Lower leg skin (tissue), 4 donors: ENCODE data around the gene ADGRL3. TPM values are rescaled to one million over a fixed set of nuclear protein-coding genes. Genes with fewer than 3 reads are reported as not detected.

ENCODE experiments used
- DNase-seq, 2 donors: peaks; one replicate each; pipeline ENCODE4 v3.0.0-alpha.2; 2019; ENCODE audit warnings: low spot score in 2 of 2
- H3K4me3 ChIP-seq: fragments of 200-600 bp; sonication (generic); 2 replicates; pipeline ENCODE4 v1.5.1; 2017; ENCODE audit warnings: mild to moderate bottlenecking, low read depth; ENCODE audit not compliant: poor library complexity, severe bottlenecking
- POLR2A ChIP-seq, 2 donors: fragments of 450-650 bp; IDR thresholded peaks; one replicate each; pipeline ENCODE4 v1.6.1; 2016 to 2017; ENCODE audit warnings: antibody characterized with exemption in 2 of 2, mild to moderate bottlenecking in 1 of 2, moderate library complexity in 1 of 2
- WGBS, 2 donors: methylation state at CpG; one replicate each; pipeline ENCODE4 v1.1.5; 2018; 5-methylcytosine and 5-hydroxymethylcytosine counted together
- intact Hi-C: fragments of 100-400 bp; cut with DNase I; formaldehyde crosslinking; loops from one replicate; pipeline ENCODE4 v1.15.0; 2023; ENCODE audit warnings: low total_unique reads
- total RNA-seq, 4 donors: library from RNA; depleted of rRNA; stranded (reverse); fragments of >200 nt; gene quantifications; one replicate each; pipeline ENCODE4 v1.1.0, GENCODE V29; 2016
- TF ChIP-seq, protein P1 (sequence below), 3 donors: fragments of 450-650 bp; IDR thresholded peaks; one replicate each; pipeline ENCODE4 v1.5.1; 2016; ENCODE audit warnings: antibody characterized with exemption in 3 of 3, mild to moderate bottlenecking in 3 of 3, moderate library complexity in 2 of 3

ADGRL3 gene
- total RNA-seq, 4 donors from 2014 or later = 1.8 to 21.2 (median 8.2) TPM

- TF ChIP-seq POLR2A (IDR thresholded peaks at IDR 0.05) = no peak
- TF ChIP-seq, protein P1, sequence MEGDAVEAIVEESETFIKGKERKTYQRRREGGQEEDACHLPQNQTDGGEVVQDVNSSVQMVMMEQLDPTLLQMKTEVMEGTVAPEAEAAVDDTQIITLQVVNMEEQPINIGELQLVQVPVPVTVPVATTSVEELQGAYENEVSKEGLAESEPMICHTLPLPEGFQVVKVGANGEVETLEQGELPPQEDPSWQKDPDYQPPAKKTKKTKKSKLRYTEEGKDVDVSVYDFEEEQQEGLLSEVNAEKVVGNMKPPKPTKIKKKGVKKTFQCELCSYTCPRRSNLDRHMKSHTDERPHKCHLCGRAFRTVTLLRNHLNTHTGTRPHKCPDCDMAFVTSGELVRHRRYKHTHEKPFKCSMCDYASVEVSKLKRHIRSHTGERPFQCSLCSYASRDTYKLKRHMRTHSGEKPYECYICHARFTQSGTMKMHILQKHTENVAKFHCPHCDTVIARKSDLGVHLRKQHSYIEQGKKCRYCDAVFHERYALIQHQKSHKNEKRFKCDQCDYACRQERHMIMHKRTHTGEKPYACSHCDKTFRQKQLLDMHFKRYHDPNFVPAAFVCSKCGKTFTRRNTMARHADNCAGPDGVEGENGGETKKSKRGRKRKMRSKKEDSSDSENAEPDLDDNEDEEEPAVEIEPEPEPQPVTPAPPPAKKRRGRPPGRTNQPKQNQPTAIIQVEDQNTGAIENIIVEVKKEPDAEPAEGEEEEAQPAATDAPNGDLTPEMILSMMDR (IDR thresholded peaks at IDR 0.05) = no peak
- intact Hi-C loops = no loop called here
- no peak overlapping the region for H3K4me3 ChIP-seq
- no peak for DNase-seq
- WGBS, 2 donors = 86 to 88% methylated on average over 4 of the region's 4 CpGs
These were observed 893.6 kb downstream of the ADGRL3 start for GRCh38 chr4:62093735-62094134.

- intact Hi-C loops = no loop called here
- no peak overlapping the region for H3K4me3 ChIP-seq
- 48 to 60% methylated on average over 2 of the region's 2 CpGs for WGBS, 2 donors
- no peak for DNase-seq
- TF ChIP-seq, protein P1 (IDR thresholded peaks at IDR 0.05) = no peak
- TF ChIP-seq POLR2A (IDR thresholded peaks at IDR 0.05) = no peak
These were observed 896.8 kb downstream of the ADGRL3 start for GRCh38 chr4:62096881-62097280.

- intact Hi-C loops = no loop called here
- TF ChIP-seq POLR2A (IDR thresholded peaks at IDR 0.05) = no peak
- WGBS, 2 donors = 70 to 77% methylated on average over 1 of the region's 1 CpG
These were observed 915.1 kb downstream of the ADGRL3 start for GRCh38 chr4:62115216-62115615.

DNA sequence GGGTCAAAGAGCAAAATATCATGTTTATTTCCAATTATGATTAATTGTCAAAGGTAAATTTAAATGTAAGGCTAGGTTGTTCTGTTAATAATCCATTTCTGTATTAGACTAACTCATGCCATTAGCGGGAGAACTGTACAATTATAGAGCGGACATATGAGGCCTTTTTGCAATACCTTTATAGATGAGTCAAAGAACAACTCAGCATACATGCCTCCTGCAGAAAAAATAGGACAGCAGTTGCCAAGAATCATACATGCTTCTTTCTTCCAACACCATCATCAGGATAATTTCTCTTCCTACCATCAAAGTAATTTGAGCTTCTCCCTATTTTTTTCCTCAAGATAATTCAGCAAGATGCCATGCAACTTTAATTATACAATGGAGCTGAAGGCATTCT is 917.8 kb downstream of the ADGRL3 start:
- TF ChIP-seq, protein P1 (IDR thresholded peaks at IDR 0.05) = no peak
- no peak for TF ChIP-seq POLR2A (IDR thresholded peaks at IDR 0.05)
- H3K4me3 ChIP-seq = no peak overlapping the region
- no peak for DNase-seq
- intact Hi-C loops = no loop called here
- WGBS, 2 donors = 79 to 82% methylated on average over 2 of the region's 2 CpGs

More at GRCh38 chr4:62115216-62115615, 915.1 kb downstream of the ADGRL3 start:
- DNase-seq = no peak
- no peak overlapping the region for H3K4me3 ChIP-seq

DNA sequence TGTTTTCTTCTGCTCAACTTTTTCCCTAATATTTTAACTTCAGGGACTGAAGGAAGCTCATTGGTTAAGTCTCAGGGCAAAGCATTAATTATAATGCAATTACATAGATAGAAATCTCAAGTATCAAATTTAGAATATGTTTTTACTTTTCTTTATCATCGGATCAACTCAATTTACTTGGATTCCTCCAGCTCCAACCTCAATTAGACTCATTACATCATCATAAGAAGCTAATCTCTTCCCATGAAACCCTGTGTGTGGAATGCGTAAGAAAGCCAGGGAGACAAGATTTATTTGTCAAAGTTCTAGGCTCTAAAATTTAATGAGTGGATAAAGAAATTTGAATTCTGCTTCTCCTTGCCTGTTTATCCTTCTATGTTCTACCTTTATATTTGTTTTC is 918.4 kb downstream of the ADGRL3 start:
- intact Hi-C loops = no loop called here
- WGBS, 2 donors = 39 to 41% methylated on average over 2 of the region's 2 CpGs
- TF ChIP-seq, protein P1 (IDR thresholded peaks at IDR 0.05) = no peak
- no peak for TF ChIP-seq POLR2A (IDR thresholded peaks at IDR 0.05)

GRCh38 chr4:62119195-62119594 is 919.1 kb downstream of the ADGRL3 start:
- no peak for DNase-seq
- no peak overlapping the region for H3K4me3 ChIP-seq
- intact Hi-C loops = no loop called here
- TF ChIP-seq POLR2A (IDR thresholded peaks at IDR 0.05) = no peak
- TF ChIP-seq, protein P1 (IDR thresholded peaks at IDR 0.05) = no peak

More for the DNA sequence above, 918.4 kb downstream of the ADGRL3 start:
- DNase-seq = no peak
- H3K4me3 ChIP-seq = no peak overlapping the region
